MM.1S (cell line): ENCODE data around the gene SPINT2.

Experiments
- DNase-seq: peaks from one replicate; pipeline ENCODE4 v3.0.0-alpha.2; 2015
- H2AFZ ChIP-seq: fragments of 300-600 bp; sonication (generic); 2 replicates; pipeline ENCODE4 v1.6.0; 2016; ENCODE audit warnings: antibody characterized with exemption, low read length
- H3F3A ChIP-seq: fragments of 300-600 bp; sonication (generic); 2 replicates; pipeline ENCODE4 v1.6.1; 2016; ENCODE audit warnings: mild to moderate bottlenecking, antibody characterized with exemption, low read length, moderate library complexity, mixed read lengths; ENCODE audit not compliant: insufficient read depth
- H3K27ac ChIP-seq: fragments of 300-600 bp; sonication (generic); 2 replicates; pipeline ENCODE4 v1.5.1; 2016; ENCODE audit warnings: mild to moderate bottlenecking, low read length
- H3K27me3 ChIP-seq: fragments of 300-600 bp; sonication (generic); replicated peaks from 2 replicates; pipeline ENCODE4 v1.6.0; 2016; ENCODE audit warnings: low read length; ENCODE audit not compliant: insufficient read depth
- H3K36me3 ChIP-seq: fragments of 300-600 bp; sonication (generic); replicated peaks from 2 replicates; pipeline ENCODE4 v1.6.1; 2016; ENCODE audit warnings: mild to moderate bottlenecking, low read length, mixed read lengths; ENCODE audit not compliant: insufficient read depth
- H3K4me1 ChIP-seq: fragments of 300-600 bp; sonication (generic); 2 replicates; pipeline ENCODE4 v1.6.1; 2016; ENCODE audit warnings: low read length, mixed read lengths
- H3K4me2 ChIP-seq: fragments of 300-600 bp; sonication (generic); 2 replicates; pipeline ENCODE4 v1.6.0; 2016; ENCODE audit warnings: low read depth, low read length
- H3K4me3 ChIP-seq: fragments of 300-600 bp; sonication (generic); 2 replicates; pipeline ENCODE4 v1.5.1; 2016; ENCODE audit warnings: low read length, mixed read lengths
- H3K79me2 ChIP-seq: fragments of 300-600 bp; sonication (generic); 2 replicates; pipeline ENCODE4 v1.6.1; 2016; ENCODE audit warnings: mixed run types, low read length, mixed read lengths
- H3K9ac ChIP-seq: fragments of 300-600 bp; sonication (generic); 2 replicates; pipeline ENCODE4 v1.6.1; 2016; ENCODE audit warnings: low read length, mixed read lengths
- H3K9me2 ChIP-seq: fragments of 300-600 bp; sonication (generic); replicated peaks from 2 replicates; pipeline ENCODE4 v1.6.1; 2016; ENCODE audit warnings: mild to moderate bottlenecking, low read length, mixed read lengths; ENCODE audit not compliant: insufficient read depth
- H3K9me3 ChIP-seq: fragments of 300-600 bp; sonication (generic); replicated peaks from 2 replicates; pipeline ENCODE4 v1.6.1; 2016; ENCODE audit warnings: mild to moderate bottlenecking, low read length, mixed read lengths; ENCODE audit not compliant: insufficient read depth
- H4K20me1 ChIP-seq: fragments of 300-600 bp; sonication (generic); 2 replicates; pipeline ENCODE4 v1.6.1; 2016; ENCODE audit warnings: mild to moderate bottlenecking, low read length, moderate library complexity, mixed read lengths; ENCODE audit not compliant: insufficient read depth
- EZH2 ChIP-seq: fragments of 300-600 bp; sonication (generic); optimal IDR thresholded peaks from 2 replicates; pipeline ENCODE3; 2017; ENCODE audit warnings: low read depth, mild to moderate bottlenecking, antibody characterized with exemption, low read length, mixed read lengths
- EZH2phosphoT487 ChIP-seq: fragments of 300-600 bp; sonication (generic); IDR thresholded peaks from 2 replicates; pipeline ENCODE4 v1.6.1; 2018; ENCODE audit warnings: antibody characterized with exemption, low read length
- TF ChIP-seq, protein P1 (sequence below): fragments of 300-600 bp; sonication (generic); IDR thresholded peaks from 2 replicates; pipeline ENCODE4 v1.5.1; 2016; ENCODE audit warnings: antibody characterized with exemption, low read length, mixed read lengths

SPINT2 gene

DNA sequence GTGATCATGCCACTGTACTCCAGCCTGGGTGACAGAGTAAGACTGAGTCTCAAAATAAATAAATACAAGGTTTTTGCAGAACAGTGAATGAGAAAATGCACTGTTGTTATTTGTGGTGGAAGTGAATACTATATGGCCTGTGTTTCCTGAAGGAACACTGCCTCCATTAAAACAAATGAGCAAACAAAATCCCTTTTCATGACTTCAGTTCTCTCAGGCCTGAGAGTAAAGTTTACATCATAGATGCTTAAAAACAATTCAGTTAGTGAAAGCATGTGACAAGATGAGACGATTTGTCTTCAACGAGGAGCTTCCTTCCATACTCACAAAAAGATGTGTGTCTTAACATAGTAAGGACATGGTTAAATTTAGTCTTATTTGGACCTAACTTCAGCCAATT lies 14.4 kb downstream of the SPINT2 start:
- Histone ChIP-seq H3K79me2 (no peaks in the 10 kb centered on the region), H3K36me3 (no peaks in the 10 kb centered on the region), H3K4me3 (no peak overlapping the region), H3K9me2 (no peaks in the 10 kb centered on the region), H3K27ac (no peak overlapping the region), H3K4me1 (no peaks in the 10 kb centered on the region), H3F3A (no peaks in the 10 kb centered on the region), H3K9ac (no peak overlapping the region), H2AFZ (no peak overlapping the region), H4K20me1 (no peaks in the 10 kb centered on the region), H3K9me3 (no peaks in the 10 kb centered on the region), H3K27me3 (no peaks in the 10 kb centered on the region), H3K4me2 (no peak overlapping the region)
- TF ChIP-seq, protein P1, sequence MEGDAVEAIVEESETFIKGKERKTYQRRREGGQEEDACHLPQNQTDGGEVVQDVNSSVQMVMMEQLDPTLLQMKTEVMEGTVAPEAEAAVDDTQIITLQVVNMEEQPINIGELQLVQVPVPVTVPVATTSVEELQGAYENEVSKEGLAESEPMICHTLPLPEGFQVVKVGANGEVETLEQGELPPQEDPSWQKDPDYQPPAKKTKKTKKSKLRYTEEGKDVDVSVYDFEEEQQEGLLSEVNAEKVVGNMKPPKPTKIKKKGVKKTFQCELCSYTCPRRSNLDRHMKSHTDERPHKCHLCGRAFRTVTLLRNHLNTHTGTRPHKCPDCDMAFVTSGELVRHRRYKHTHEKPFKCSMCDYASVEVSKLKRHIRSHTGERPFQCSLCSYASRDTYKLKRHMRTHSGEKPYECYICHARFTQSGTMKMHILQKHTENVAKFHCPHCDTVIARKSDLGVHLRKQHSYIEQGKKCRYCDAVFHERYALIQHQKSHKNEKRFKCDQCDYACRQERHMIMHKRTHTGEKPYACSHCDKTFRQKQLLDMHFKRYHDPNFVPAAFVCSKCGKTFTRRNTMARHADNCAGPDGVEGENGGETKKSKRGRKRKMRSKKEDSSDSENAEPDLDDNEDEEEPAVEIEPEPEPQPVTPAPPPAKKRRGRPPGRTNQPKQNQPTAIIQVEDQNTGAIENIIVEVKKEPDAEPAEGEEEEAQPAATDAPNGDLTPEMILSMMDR: no peak
- TF ChIP-seq EZH2 (no peak), EZH2phosphoT487 (no peak)
- DNase-seq: no peak

DNA sequence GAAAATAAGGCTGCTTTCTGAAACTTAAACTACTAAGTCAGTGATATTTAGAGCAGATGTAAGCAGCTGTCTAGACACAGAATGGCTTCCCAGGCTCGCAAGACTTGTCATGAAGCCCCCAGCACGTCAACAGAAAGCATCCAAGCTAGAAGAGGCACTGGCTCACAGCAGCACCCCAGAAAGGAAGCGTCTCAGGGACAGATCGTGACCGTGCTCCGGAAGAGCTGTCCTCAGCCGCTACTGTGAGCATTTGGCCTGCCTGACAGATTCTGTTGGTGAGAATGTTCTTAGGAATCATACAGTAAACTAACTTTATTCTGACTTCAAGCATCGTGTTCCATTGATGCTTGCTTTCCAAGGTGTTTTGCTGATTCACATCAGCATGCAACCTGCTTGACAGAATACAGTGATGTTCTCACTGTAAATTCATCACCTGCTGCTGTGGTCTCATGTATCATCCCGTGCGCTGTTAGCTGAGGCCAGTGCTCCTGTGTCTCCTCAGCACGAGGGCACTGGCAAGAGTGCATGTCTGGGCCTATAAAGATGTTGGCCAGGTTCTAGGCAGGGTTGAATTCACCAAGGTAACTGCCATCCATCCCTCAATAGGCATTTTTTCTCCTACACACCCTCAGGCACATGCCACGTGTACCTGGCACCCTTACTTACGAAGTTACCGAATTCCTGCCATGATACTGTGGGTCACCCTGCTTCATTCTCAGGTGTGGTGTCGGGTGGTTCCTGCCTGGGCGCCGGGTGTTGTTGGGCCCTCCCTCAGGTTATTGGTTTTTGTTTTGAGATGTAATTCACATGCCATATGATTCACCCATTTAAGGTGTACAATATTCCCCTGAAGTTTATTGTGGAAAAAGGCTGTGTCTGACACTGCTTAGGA lies 15.9 kb downstream of the SPINT2 start:
- no peaks in the 10 kb centered on the region for H3F3A ChIP-seq
- no peaks in the 10 kb centered on the region for H3K9me3 ChIP-seq
- H3K27ac ChIP-seq: no peak overlapping the region
- H3K4me1 ChIP-seq: no peaks in the 10 kb centered on the region
- H3K27me3 ChIP-seq: no peaks in the 10 kb centered on the region
- H3K4me2 ChIP-seq: no peak overlapping the region
- H3K9me2 ChIP-seq: no peaks in the 10 kb centered on the region
- no peak overlapping the region for H3K4me3 ChIP-seq
- no peaks in the 10 kb centered on the region for H3K79me2 ChIP-seq
- H3K36me3 ChIP-seq: no peaks in the 10 kb centered on the region
- H3K9ac ChIP-seq: no peak overlapping the region
- no peak overlapping the region for H2AFZ ChIP-seq
- no peaks in the 10 kb centered on the region for H4K20me1 ChIP-seq
- TF ChIP-seq EZH2 (no peak), EZH2phosphoT487 (no peak)
- TF ChIP-seq, protein P1: no peak
- no peak for DNase-seq

DNA sequence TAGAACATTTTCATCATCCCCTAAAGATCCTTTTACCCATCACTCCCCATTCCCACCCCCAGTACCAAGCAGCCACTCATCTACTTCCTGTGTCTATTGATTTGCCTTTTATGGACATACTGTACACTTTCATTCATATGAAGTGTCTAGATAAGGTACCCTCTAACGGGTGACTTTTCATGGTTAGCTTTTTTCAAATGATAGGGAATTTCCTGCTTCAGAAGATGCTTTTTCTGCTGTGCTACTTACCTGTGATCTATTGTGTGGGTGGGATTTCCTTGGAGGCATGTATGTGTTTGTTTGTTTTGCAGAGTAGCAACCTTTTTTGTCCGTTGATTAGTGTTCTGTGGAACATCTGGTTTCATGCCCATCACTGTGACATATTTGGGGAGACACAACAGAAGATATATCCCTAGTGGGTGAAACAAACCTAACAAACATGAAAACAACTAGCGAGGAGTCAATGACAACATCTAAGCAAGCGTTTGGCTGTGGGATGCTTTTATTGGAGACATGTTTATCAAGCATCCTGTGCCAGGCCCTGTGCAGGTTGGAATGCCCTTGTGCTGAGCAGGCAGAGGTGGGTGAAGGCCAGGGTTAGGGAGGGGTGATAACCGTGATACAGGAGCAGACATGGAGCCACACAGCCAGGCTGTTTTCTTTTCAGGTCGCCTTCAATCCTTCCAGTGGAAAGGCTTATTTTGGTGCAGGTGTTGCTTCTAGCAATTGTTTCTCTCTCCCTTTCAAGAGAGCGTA lies 17.6 kb downstream of the SPINT2 start:
- no peaks in the 10 kb centered on the region for H3K9me3 ChIP-seq
- TF ChIP-seq EZH2: no peak
- TF ChIP-seq, protein P1: no peak
- no peak for TF ChIP-seq EZH2phosphoT487
- H3K79me2 ChIP-seq: no peaks in the 10 kb centered on the region
- no peaks in the 10 kb centered on the region for H3K4me1 ChIP-seq
- H3K9me2 ChIP-seq: no peaks in the 10 kb centered on the region
- H2AFZ ChIP-seq: no peak overlapping the region
- H3K36me3 ChIP-seq: no peaks in the 10 kb centered on the region
- no peak overlapping the region for H3K9ac ChIP-seq
- H3K4me2 ChIP-seq: no peak overlapping the region
- no peaks in the 10 kb centered on the region for H3F3A ChIP-seq
- no peaks in the 10 kb centered on the region for H3K27me3 ChIP-seq
- DNase-seq: no peak
- no peaks in the 10 kb centered on the region for H4K20me1 ChIP-seq
- no peak overlapping the region for H3K27ac ChIP-seq
- H3K4me3 ChIP-seq: no peak overlapping the region
